GM21360 (cell line): ENCODE measurements around the gene KLHL30.

ENCODE experiments used
- ATAC-seq: cut with Tn5 transposase; IDR thresholded peaks from one replicate; pipeline ENCODE4 v1.9.1; 2021; ENCODE audit warnings: mild to moderate bottlenecking, moderate library complexity; ENCODE audit not compliant: unreplicated experiment

The KLHL30 gene

GRCh38 chr2:238117199-238118154, 21.0 kb upstream of the KLHL30 start:
- ATAC-seq = no peak

GRCh38 chr2:238119756-238120462, 18.6 kb upstream of the KLHL30 start:
- ATAC-seq = no peak

GRCh38 chr2:238120463-238121298, 17.8 kb upstream of the KLHL30 start:
- no peak for ATAC-seq

- no peak for ATAC-seq
These were observed 16.8 kb upstream of the KLHL30 start for GRCh38 chr2:238121511-238122286.

GRCh38 chr2:238122287-238123217, 15.9 kb upstream of the KLHL30 start:
- no peak for ATAC-seq

- ATAC-seq = no peak
These were observed 15.1 kb upstream of the KLHL30 start for GRCh38 chr2:238123218-238123971.

- ATAC-seq = no peak
These were observed 14.4 kb upstream of the KLHL30 start for GRCh38 chr2:238123991-238124470.

- ATAC-seq = no peak
These were observed 13.9 kb upstream of the KLHL30 start for GRCh38 chr2:238124488-238125126.

- ATAC-seq = no peak
These were observed 13.2 kb upstream of the KLHL30 start for GRCh38 chr2:238125127-238125885.

GRCh38 chr2:238126338-238126737, 12.1 kb upstream of the KLHL30 start:
- no peak for ATAC-seq

- no peak for ATAC-seq
These were observed 11.7 kb upstream of the KLHL30 start for GRCh38 chr2:238126775-238127164.

GRCh38 chr2:238127165-238128060, 11.1 kb upstream of the KLHL30 start:
- no peak for ATAC-seq

GRCh38 chr2:238128061-238128440, 10.4 kb upstream of the KLHL30 start:
- ATAC-seq = no peak

- ATAC-seq = no peak
These were observed 9.9 kb upstream of the KLHL30 start for GRCh38 chr2:238128534-238129001.

GRCh38 chr2:238129166-238130010, 9.1 kb upstream of the KLHL30 start:
- no peak for ATAC-seq
